Measurements from ENCODE around the gene TMEM17. TPM values are rescaled to one million over a fixed set of nuclear protein-coding genes. Genes with fewer than 3 reads are reported as not detected.

Gene TMEM17
- total RNA-seq, 1 donor from 2014 or later = 2.5 TPM

GRCh38 chr2:62512384-62512783 is 6.4 kb upstream of the TMEM17 start:
- DNase-seq (ENCODE audit: low read depth) = no peak

GRCh38 chr2:62511636-62512035 is 5.6 kb upstream of the TMEM17 start:
- peak; percentile 65 for DNase-seq (ENCODE audit: low read depth)

- no peak for DNase-seq (ENCODE audit: low read depth)
Measured at GRCh38 chr2:62506421-62506750, 391 bp upstream of the TMEM17 start.

- DNase-seq (ENCODE audit: low read depth) = no peak
Measured at GRCh38 chr2:62505109-62505749, 766 bp downstream of the TMEM17 start.

- peak; percentile 4 for DNase-seq (ENCODE audit: low read depth)
Measured at GRCh38 chr2:62504657-62505056, 1.3 kb downstream of the TMEM17 start.

- DNase-seq (ENCODE audit: low read depth) = no peak
Measured at GRCh38 chr2:62501794-62502500, 4.0 kb downstream of the TMEM17 start.

- no peak for DNase-seq (ENCODE audit: low read depth)
Measured at GRCh38 chr2:62501069-62501468, 4.9 kb downstream of the TMEM17 start.

GRCh38 chr2:62499430-62500060 is 6.5 kb downstream of the TMEM17 start:
- DNase-seq (ENCODE audit: low read depth) = no peak

GRCh38 chr2:62498739-62499138 is 7.3 kb downstream of the TMEM17 start:
- DNase-seq (ENCODE audit: low read depth) = no peak

- DNase-seq (ENCODE audit: low read depth) = no peak
Measured at GRCh38 chr2:62495761-62496160, 10.2 kb downstream of the TMEM17 start.

- DNase-seq (ENCODE audit: low read depth) = no peak
Measured at GRCh38 chr2:62492048-62492447, 13.9 kb downstream of the TMEM17 start.

GRCh38 chr2:62489702-62490101 is 16.3 kb downstream of the TMEM17 start:
- no peak for DNase-seq (ENCODE audit: low read depth)

- DNase-seq (ENCODE audit: low read depth) = no peak
Measured at GRCh38 chr2:62489162-62489561, 16.8 kb downstream of the TMEM17 start.

GRCh38 chr2:62486439-62486765 is 19.6 kb downstream of the TMEM17 start:
- no peak for DNase-seq (ENCODE audit: low read depth)

- DNase-seq (ENCODE audit: low read depth) = no peak
Measured at GRCh38 chr2:62485761-62486438, 20.1 kb downstream of the TMEM17 start.

GRCh38 chr2:62482558-62483352 is 23.2 kb downstream of the TMEM17 start:
- no peak for DNase-seq (ENCODE audit: low read depth)

- no peak for DNase-seq (ENCODE audit: low read depth)
Measured at GRCh38 chr2:62479917-62480316, 26.1 kb downstream of the TMEM17 start.

GRCh38 chr2:62478093-62478580 is 27.9 kb downstream of the TMEM17 start:
- DNase-seq (ENCODE audit: low read depth) = no peak

- no peak for DNase-seq (ENCODE audit: low read depth)
Measured at GRCh38 chr2:62477573-62477972, 28.4 kb downstream of the TMEM17 start.

- DNase-seq (ENCODE audit: low read depth) = peak; percentile 95
Measured at GRCh38 chr2:62475172-62476011, 30.6 kb downstream of the TMEM17 start.
